ENCODE measurements around the gene CD244.
"Not testable (repeated sequence)": the region's sequence is repeated elsewhere in the genome, so short reads cannot be mapped to it uniquely, and the experiment has no call there.

Gene CD244

GRCh38 chr1:160887071-160887470 is 24.4 kb upstream of the CD244 start:
- Histone ChIP-seq H3K27me3 (ENCODE audit: insufficient read depth, insufficient read length) (no peaks in the 10 kb centered on the region), H3K9me3 (ENCODE audit: insufficient read depth, low read length) (peaks cover 7% of the 10 kb centered on the region; the same call in 1 of the 2 replicates), H3K4me1 (ENCODE audit: insufficient read depth, insufficient read length) (peaks cover 3% of the 10 kb centered on the region), H3K36me3 (ENCODE audit: insufficient read depth, insufficient read length, low read length) (no peaks in the 10 kb centered on the region), H3K4me3 (ENCODE audit: insufficient read length, low read depth) (no peak overlapping the region), H3K9ac (ENCODE audit: insufficient read length, low read depth) (no peak overlapping the region)
- TF ChIP-seq ZNF274 (IDR thresholded peaks at IDR 0.05; ENCODE audit: low read depth, low read length) (no peak), YY1 (IDR thresholded peaks at IDR 0.05; ENCODE audit: insufficient read depth, insufficient read length) (no peak), SUZ12 (IDR thresholded peaks at IDR 0.05; ENCODE audit: extremely low read depth, insufficient read depth, insufficient read length) (no peak)
- no peak for DNase-seq (ENCODE audit: low read depth, low spot score)

- H3K4me1 ChIP-seq (ENCODE audit: insufficient read depth, insufficient read length) = peaks cover 3% of the 10 kb centered on the region
- no peaks in the 10 kb centered on the region for H3K27me3 ChIP-seq (ENCODE audit: insufficient read depth, insufficient read length)
- no peak for DNase-seq (ENCODE audit: low read depth, low spot score)
- TF ChIP-seq ZNF274 (IDR thresholded peaks at IDR 0.05; ENCODE audit: low read depth, low read length) (no peak), YY1 (IDR thresholded peaks at IDR 0.05; ENCODE audit: insufficient read depth, insufficient read length) (no peak), SUZ12 (IDR thresholded peaks at IDR 0.05; ENCODE audit: extremely low read depth, insufficient read depth, insufficient read length) (no peak)
- no peak within 1 kb of the TSS for H3K9ac ChIP-seq (ENCODE audit: insufficient read length, low read depth)
- no peaks in the 10 kb centered on the region for H3K9me3 ChIP-seq (ENCODE audit: insufficient read depth, low read length)
- H3K4me3 ChIP-seq (ENCODE audit: insufficient read length, low read depth) = no peak within 1 kb of the TSS
- H3K36me3 ChIP-seq (ENCODE audit: insufficient read depth, insufficient read length, low read length) = no peaks in the 10 kb centered on the region
Observed at GRCh38 chr1:160885042-160885441, 22.4 kb upstream of the CD244 start, which contains the start of gene ITLN1. Gene ITLN1 (minus strand): TSS chr1:160885180. CDS start chr1:160884877, 303 bp downstream.

GRCh38 chr1:160884579-160884978 is 21.9 kb upstream of the CD244 start:
- H3K27me3 ChIP-seq (ENCODE audit: insufficient read depth, insufficient read length) = no peaks in the 10 kb centered on the region
- TF ChIP-seq SUZ12 (IDR thresholded peaks at IDR 0.05; ENCODE audit: extremely low read depth, insufficient read depth, insufficient read length) (no peak), ZNF274 (IDR thresholded peaks at IDR 0.05; ENCODE audit: low read depth, low read length) (no peak), YY1 (IDR thresholded peaks at IDR 0.05; ENCODE audit: insufficient read depth, insufficient read length) (no peak)
- no peak overlapping the region for H3K4me3 ChIP-seq (ENCODE audit: insufficient read length, low read depth)
- DNase-seq (ENCODE audit: low read depth, low spot score) = no peak
- no peaks in the 10 kb centered on the region for H3K9me3 ChIP-seq (ENCODE audit: insufficient read depth, low read length)
- peaks cover 3% of the 10 kb centered on the region for H3K4me1 ChIP-seq (ENCODE audit: insufficient read depth, insufficient read length)
- no peaks in the 10 kb centered on the region for H3K36me3 ChIP-seq (ENCODE audit: insufficient read depth, insufficient read length, low read length)
- no peak overlapping the region for H3K9ac ChIP-seq (ENCODE audit: insufficient read length, low read depth)

GRCh38 chr1:160883581-160884513 is 21.2 kb upstream of the CD244 start:
- Histone ChIP-seq H3K9me3 (ENCODE audit: insufficient read depth, low read length) (no peaks in the 10 kb centered on the region), H3K27me3 (ENCODE audit: insufficient read depth, insufficient read length) (no peaks in the 10 kb centered on the region), H3K9ac (ENCODE audit: insufficient read length, low read depth) (no peak overlapping the region), H3K4me3 (ENCODE audit: insufficient read length, low read depth) (no peak overlapping the region), H3K4me1 (ENCODE audit: insufficient read depth, insufficient read length) (peaks cover 3% of the 10 kb centered on the region), H3K36me3 (ENCODE audit: insufficient read depth, insufficient read length, low read length) (no peaks in the 10 kb centered on the region)
- no peak for TF ChIP-seq SUZ12 (IDR thresholded peaks at IDR 0.05; ENCODE audit: extremely low read depth, insufficient read depth, insufficient read length)
- TF ChIP-seq ZNF274 (IDR thresholded peaks at IDR 0.05; ENCODE audit: low read depth, low read length) = no peak
- no peak for TF ChIP-seq YY1 (IDR thresholded peaks at IDR 0.05; ENCODE audit: insufficient read depth, insufficient read length)
- no peak for DNase-seq (ENCODE audit: low read depth, low spot score)

- DNase-seq (ENCODE audit: low read depth, low spot score) = no peak
- peaks cover 3% of the 10 kb centered on the region for H3K4me1 ChIP-seq (ENCODE audit: insufficient read depth, insufficient read length)
Observed at GRCh38 chr1:160882582-160882981, 19.9 kb upstream of the CD244 start.

GRCh38 chr1:160881264-160881663 is 18.6 kb upstream of the CD244 start:
- H3K9ac ChIP-seq (ENCODE audit: insufficient read length, low read depth); H3K9me3 ChIP-seq (ENCODE audit: insufficient read depth, low read length); DNase-seq (ENCODE audit: low read depth, low spot score); H3K27me3 ChIP-seq (ENCODE audit: insufficient read depth, insufficient read length); H3K4me3 ChIP-seq (ENCODE audit: insufficient read length, low read depth); H3K36me3 ChIP-seq (ENCODE audit: insufficient read depth, insufficient read length, low read length); H3K4me1 ChIP-seq (ENCODE audit: insufficient read depth, insufficient read length): not testable (repeated sequence)

More at GRCh38 chr1:160882582-160882981, 19.9 kb upstream of the CD244 start:
- Histone ChIP-seq H3K9ac (ENCODE audit: insufficient read length, low read depth) (no peak overlapping the region), H3K27me3 (ENCODE audit: insufficient read depth, insufficient read length) (no peaks in the 10 kb centered on the region), H3K9me3 (ENCODE audit: insufficient read depth, low read length) (no peaks in the 10 kb centered on the region), H3K4me3 (ENCODE audit: insufficient read length, low read depth) (no peak overlapping the region), H3K36me3 (ENCODE audit: insufficient read depth, insufficient read length, low read length) (no peaks in the 10 kb centered on the region)
- TF ChIP-seq SUZ12 (IDR thresholded peaks at IDR 0.05; ENCODE audit: extremely low read depth, insufficient read depth, insufficient read length) (no peak), YY1 (IDR thresholded peaks at IDR 0.05; ENCODE audit: insufficient read depth, insufficient read length) (no peak), ZNF274 (IDR thresholded peaks at IDR 0.05; ENCODE audit: low read depth, low read length) (no peak)

- Histone ChIP-seq H3K9ac (ENCODE audit: insufficient read length, low read depth) (no peak overlapping the region), H3K4me1 (ENCODE audit: insufficient read depth, insufficient read length) (peaks cover 3% of the 10 kb centered on the region), H3K9me3 (ENCODE audit: insufficient read depth, low read length) (no peaks in the 10 kb centered on the region), H3K27me3 (ENCODE audit: insufficient read depth, insufficient read length) (no peaks in the 10 kb centered on the region), H3K4me3 (ENCODE audit: insufficient read length, low read depth) (no peak overlapping the region), H3K36me3 (ENCODE audit: insufficient read depth, insufficient read length, low read length) (no peaks in the 10 kb centered on the region)
- TF ChIP-seq YY1 (IDR thresholded peaks at IDR 0.05; ENCODE audit: insufficient read depth, insufficient read length) (no peak), SUZ12 (IDR thresholded peaks at IDR 0.05; ENCODE audit: extremely low read depth, insufficient read depth, insufficient read length) (no peak), ZNF274 (IDR thresholded peaks at IDR 0.05; ENCODE audit: low read depth, low read length) (no peak)
- no peak for DNase-seq (ENCODE audit: low read depth, low spot score)
Observed at GRCh38 chr1:160880216-160880615, 17.5 kb upstream of the CD244 start.

All from NT2/D1 (cell line).